Measurements from ENCODE around the gene MYO15B. TPM values are rescaled to one million over a fixed set of nuclear protein-coding genes. Genes with fewer than 3 reads are reported as not detected.

MYO15B gene
- total and polyA plus RNA-seq, 2 of the 13 experiments (the other 11 are each of a cell fraction or from before 2014, with no cell fraction given), result 2.8 to 8.1 TPM

- no peak for TF ChIP-seq ZBTB1 (CRISPR knock-in tag; IDR thresholded peaks at IDR 0.05; ENCODE audit: borderline replicate concordance)
- 0 out of 2 replicates have a peak, but pooled peaks have one; percentile 63 for TF ChIP-seq IRF2 (CRISPR knock-in tag; IDR thresholded peaks at IDR 0.05)
- no peak for TF ChIP-seq EED (CRISPR knock-in tag; IDR thresholded peaks at IDR 0.05)
- TF ChIP-seq RFX3 (CRISPR knock-in tag; IDR thresholded peaks at IDR 0.05), result peak; percentile 76
- TF ChIP-seq ZNF558 (CRISPR knock-in tag; IDR thresholded peaks at IDR 0.05; ENCODE audit: borderline replicate concordance), result no peak
- no peak for TF ChIP-seq TCF7 (IDR thresholded peaks at IDR 0.05; ENCODE audit: low read depth)
- no peak for TF ChIP-seq ZNF878 (CRISPR knock-in tag; IDR thresholded peaks at IDR 0.05)
- TF ChIP-seq HNF4G (IDR thresholded peaks at IDR 0.05; ENCODE audit: borderline replicate concordance, low read depth, low read length), result 0 out of 2 replicates have a peak, but pooled peaks have one; percentile 7
- peak; percentile 86; the same call in 1 of the 2 replicates for TF ChIP-seq HNF4G (CRISPR knock-in tag; IDR thresholded peaks at IDR 0.05; ENCODE audit: borderline replicate concordance, low read depth)
- TF ChIP-seq, protein P1, sequence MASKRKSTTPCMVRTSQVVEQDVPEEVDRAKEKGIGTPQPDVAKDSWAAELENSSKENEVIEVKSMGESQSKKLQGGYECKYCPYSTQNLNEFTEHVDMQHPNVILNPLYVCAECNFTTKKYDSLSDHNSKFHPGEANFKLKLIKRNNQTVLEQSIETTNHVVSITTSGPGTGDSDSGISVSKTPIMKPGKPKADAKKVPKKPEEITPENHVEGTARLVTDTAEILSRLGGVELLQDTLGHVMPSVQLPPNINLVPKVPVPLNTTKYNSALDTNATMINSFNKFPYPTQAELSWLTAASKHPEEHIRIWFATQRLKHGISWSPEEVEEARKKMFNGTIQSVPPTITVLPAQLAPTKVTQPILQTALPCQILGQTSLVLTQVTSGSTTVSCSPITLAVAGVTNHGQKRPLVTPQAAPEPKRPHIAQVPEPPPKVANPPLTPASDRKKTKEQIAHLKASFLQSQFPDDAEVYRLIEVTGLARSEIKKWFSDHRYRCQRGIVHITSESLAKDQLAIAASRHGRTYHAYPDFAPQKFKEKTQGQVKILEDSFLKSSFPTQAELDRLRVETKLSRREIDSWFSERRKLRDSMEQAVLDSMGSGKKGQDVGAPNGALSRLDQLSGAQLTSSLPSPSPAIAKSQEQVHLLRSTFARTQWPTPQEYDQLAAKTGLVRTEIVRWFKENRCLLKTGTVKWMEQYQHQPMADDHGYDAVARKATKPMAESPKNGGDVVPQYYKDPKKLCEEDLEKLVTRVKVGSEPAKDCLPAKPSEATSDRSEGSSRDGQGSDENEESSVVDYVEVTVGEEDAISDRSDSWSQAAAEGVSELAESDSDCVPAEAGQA (IDR thresholded peaks at IDR 0.05; ENCODE audit: low read depth), result no peak
- TF ChIP-seq, protein P1 (CRISPR knock-in tag; IDR thresholded peaks at IDR 0.05; ENCODE audit: borderline replicate concordance), result no peak
- TF ChIP-seq, protein P2, sequence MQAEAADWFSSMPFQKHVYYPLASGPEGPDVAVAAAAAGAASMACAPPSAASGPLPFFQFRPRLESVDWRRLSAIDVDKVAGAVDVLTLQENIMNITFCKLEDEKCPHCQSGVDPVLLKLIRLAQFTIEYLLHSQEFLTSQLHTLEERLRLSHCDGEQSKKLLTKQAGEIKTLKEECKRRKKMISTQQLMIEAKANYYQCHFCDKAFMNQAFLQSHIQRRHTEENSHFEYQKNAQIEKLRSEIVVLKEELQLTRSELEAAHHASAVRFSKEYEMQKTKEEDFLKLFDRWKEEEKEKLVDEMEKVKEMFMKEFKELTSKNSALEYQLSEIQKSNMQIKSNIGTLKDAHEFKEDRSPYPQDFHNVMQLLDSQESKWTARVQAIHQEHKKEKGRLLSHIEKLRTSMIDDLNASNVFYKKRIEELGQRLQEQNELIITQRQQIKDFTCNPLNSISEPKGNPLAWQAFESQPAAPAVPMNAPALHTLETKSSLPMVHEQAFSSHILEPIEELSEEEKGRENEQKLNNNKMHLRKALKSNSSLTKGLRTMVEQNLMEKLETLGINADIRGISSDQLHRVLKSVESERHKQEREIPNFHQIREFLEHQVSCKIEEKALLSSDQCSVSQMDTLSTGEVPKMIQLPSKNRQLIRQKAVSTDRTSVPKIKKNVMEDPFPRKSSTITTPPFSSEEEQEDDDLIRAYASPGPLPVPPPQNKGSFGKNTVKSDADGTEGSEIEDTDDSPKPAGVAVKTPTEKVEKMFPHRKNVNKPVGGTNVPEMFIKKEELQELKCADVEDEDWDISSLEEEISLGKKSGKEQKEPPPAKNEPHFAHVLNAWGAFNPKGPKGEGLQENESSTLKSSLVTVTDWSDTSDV (CRISPR knock-in tag; IDR thresholded peaks at IDR 0.05), result no peak
- peak; percentile 88 for TF ChIP-seq ELF3 (CRISPR knock-in tag; IDR thresholded peaks at IDR 0.05)
- peak; percentile 98 for TF ChIP-seq ZNF337 (CRISPR knock-in tag; IDR thresholded peaks at IDR 0.05; ENCODE audit: borderline replicate concordance, low read depth)
- TF ChIP-seq ZNF253 (CRISPR knock-in tag; IDR thresholded peaks at IDR 0.05; ENCODE audit: borderline replicate concordance), result no peak
- TF ChIP-seq POGK (CRISPR knock-in tag; conservative IDR thresholded peaks at IDR 0.05), result peak; percentile 84; the same call in 1 of the 2 replicates
- TF ChIP-seq ATF4 (CRISPR knock-in tag; IDR thresholded peaks at IDR 0.05), result 0 out of 4 replicates have a peak, but pooled peaks of 1 of the 2 experiments have one; percentile 20
- no peak for TF ChIP-seq ARNT (IDR thresholded peaks at IDR 0.05)
Observed at GRCh38 chr17:75645889-75646637, 58.5 kb downstream of the MYO15B start (continued).

Measured in HepG2 (cell line).